Amniotic stem cell (primary cell): ENCODE measurements around the gene KLHL25.
"Not testable (repeated sequence)": the region's sequence is repeated elsewhere in the genome, so short reads cannot be mapped to it uniquely, and the experiment has no call there.

Experiments
- DNase-seq: peaks from one replicate; lab custom pipeline; 2025; lab: John Stamatoyannopoulos, UW

KLHL25 gene

DNA sequence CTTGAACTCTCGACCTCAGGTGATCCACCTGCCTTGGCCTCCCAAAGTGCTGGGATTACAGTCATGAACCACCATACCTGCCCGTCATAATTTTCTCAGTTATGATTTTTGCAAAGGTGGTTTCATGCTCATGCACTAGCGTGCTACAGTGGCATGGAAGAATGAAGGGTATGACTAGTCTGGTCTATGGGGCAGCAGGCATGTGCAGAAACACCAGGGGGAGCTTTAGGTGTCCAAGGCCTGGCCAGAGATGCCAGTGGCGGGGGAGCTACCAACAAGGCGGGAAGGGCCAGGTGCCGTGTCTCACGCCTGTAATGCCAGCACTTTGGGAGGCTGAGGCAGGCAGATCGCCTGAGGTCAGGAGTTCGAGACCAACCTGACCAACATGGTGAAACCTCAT, 7.9 kb upstream of the KLHL25 start:
- DNase-seq: not testable (repeated sequence)

DNA sequence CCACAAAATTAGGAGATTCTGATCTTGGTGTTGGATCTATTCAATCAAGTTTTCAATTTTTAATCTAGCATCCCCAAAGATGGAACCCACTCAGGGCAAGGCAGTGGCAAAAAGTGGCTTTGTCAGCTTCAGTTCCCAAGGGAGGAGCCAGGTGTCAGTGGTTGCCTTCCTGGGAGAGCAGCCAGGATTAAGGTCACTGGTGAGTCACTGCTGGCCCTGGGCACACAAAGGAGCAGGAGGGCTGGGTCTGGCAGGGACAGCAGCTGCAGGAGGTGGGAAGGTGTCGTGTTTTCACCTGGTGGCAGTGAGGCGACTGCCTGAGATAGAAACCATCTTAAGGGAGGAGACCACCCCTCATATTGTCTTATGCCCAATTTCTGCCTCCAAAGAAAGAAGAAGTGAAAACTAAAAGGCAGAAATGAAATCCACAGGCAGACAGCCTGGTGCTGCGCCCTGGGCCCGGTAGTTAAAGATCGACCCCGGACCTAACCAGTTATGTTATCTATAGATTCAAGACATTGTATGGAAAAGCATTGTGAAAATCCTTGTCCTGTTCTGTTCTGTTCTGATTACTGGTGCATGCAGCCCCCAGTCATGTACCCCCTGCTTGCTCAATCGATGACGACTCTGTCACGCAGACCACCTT, 5.9 kb upstream of the KLHL25 start:
- no peak for DNase-seq

DNA sequence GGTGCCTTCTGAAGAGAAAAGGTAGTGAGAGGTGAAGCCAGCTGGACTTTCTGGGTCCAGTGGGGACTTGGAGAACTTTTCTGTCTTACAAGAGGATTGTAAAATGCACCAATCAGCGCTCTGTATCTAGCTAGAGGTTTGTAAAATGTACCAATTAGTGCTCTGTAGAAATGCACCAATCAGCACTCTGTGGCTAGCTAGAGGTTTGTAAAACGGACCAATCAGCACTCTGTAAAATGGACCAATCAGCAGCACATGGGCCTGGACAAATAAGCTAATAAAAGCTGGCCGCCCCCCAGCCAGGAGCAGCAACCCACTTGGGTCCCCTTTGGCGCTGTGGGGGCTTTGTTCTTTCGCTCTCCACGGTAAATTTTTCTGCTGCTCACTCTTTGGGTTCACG, 1.6 kb upstream of the KLHL25 start:
- DNase-seq: not testable (repeated sequence)

DNA sequence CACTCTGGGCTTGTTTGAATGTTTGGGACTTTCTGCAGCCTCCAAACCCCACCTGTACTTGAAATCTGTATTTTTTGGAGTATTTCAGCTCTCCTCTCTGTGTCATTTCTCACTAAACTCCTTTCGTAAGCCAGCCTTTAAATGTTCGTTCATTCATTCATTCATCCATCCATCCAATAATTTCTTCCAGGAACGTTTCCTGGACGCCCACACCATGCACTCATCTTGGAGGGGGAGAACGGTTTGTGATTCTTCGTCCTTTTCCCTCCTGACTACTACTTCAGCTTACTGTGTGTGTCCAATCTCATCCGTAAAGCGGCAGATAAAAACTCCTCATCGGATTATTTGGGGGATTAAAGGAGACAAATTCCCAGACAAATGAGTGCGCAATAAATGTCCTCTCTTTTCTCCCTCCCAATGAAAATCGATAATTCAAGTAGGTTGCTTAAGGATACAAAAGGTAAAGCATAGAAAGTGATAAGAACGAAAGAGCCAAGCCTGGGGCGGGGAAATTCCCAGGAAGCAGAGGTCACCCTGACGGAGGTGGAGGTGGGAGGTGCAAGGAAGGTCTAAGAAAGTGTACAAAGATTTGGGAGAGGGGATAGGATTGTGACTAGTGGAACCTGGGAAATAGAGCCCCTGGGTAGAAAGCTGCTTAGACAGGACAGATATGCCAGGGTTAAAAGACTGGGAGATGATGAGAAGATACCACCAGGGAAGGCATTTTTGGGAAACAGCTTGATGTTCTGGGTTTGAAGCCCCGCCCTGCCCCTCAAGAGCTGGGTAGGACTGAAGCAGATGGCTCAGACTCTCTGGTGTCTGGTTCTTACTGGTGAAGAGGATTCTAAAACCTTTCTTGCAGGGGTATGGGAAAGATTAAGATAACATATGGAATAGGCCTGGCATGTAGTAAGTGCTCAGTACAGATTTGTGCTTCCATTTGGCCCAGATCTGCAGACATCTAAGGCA, 896 bp upstream of the KLHL25 start:
- no peak for DNase-seq

DNA sequence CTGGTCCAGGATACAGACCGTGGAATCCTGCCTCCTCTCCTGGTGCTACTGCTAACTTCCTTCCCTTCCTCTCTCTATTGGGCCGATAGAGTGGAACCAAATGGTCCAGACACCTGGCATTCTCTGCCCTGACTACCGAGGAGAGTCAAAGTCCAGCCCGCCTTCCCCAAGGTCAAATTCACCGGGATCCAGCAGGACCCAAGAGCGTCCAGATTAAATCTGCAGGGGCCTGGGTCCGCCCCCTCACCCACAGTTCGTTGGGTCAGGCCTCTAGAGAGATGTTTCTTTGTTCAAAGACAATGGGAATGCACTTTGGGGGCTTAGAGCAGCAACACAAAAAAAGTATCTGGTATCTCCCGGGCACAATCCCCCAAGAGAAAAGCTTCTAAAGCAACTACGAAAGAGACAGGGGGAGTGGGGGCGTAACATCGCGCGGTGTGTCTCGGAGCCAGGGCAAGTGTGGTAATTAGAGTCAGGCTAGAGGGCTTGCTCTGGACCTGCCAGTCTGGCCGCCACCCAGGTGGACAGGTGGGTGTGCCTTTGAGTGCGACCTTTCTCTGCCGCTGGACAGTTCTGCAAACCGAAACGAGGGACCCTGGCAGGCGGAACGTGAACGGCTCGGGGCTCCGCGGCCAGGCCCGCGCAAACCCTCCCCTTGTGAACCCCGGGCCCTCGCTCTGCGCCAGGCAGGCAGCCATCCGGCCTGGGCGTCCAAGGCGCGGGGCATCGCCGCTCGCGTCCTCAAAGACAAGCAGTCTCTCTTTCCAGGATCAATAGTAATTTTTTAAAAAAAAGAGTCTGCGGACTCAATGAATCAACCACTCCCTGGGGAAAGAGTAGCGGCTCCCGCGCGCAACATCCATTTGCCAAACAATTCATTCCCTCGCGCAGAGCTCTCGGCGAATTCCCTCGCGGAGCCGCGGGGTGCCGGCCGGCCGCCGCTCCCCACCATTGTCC, 806 bp downstream of the KLHL25 start:
- DNase-seq: no peak

DNA sequence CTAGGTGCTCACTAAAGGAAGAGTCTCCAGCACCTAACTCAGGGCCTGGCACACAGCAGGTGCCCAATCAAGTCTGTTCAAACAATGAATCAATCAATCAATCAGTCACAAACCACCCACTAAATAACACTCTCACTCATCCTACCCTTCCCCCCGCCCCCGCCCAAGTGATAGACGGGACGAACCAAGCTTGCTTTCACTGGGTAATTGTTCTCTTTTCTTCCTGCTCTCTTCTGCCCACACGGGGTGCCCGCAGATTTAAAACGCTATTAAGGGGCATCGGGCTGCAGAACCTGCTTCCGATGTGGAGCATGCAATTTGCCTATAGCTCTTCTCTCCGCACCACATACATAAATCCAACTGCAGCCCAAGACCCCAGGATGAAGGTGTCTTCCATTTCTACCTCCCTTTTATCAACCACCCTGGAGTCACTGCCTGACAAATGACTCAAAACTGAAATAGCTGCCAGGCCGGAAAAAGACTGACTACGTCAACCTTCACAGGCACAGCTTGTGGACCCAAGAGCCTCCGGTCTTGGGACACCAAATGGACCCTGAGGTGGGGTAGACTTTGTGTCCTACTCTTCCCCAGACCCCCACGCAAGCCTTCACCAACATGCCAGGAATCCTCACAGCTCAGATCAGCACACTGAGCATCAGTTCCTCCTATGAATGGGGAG, 1.7 kb downstream of the KLHL25 start:
- no peak for DNase-seq

DNA sequence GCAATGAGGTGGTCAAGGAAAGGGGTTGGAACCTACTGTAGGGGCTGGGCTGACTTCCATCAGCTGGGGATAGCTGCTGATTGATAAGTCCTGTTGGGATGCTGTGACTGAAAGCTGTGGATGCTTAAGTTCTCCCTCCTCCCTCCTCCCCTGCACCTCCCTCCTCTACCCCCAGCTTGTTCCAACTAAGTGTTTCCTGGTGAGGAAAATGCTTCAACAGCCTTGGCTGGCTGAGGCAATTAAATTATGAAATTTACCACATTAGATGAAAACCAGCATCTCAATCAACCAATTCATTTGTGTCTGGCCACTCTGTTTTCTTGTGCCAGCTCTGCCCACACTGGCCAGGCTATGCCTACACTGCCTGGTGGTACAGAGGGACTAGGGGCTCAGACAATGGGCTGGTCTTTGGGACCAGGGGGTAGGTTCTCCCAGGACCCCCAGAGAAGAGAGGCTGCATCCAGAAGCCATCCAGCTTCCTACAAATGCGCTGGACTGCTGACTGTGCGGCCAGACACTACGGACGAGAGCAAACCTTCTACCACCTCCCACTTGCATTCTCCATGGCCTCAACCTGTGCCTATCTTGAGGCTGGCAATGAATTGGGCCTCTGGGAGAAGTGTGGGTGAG, 2.5 kb downstream of the KLHL25 start:
- no peak for DNase-seq

DNA sequence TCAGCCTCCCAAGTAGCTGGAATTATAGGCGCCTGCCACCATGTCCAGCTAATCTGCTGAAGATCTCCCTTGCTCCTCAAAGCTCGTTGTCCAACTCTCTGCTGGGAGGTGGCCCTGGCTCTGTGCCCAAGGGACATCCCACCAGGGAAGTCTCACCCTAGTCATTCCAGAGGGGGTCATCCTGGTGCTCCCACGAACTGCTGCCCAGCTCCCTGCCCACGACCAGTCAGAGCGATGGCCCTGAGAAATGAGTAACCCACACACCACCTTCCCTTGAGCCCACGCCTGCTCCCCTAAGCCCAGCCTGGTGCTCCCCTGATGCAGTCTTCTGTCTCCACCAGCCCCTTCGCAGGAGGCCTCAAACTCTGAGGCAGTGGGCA, 5.2 kb downstream of the KLHL25 start:
- DNase-seq: no peak

DNA sequence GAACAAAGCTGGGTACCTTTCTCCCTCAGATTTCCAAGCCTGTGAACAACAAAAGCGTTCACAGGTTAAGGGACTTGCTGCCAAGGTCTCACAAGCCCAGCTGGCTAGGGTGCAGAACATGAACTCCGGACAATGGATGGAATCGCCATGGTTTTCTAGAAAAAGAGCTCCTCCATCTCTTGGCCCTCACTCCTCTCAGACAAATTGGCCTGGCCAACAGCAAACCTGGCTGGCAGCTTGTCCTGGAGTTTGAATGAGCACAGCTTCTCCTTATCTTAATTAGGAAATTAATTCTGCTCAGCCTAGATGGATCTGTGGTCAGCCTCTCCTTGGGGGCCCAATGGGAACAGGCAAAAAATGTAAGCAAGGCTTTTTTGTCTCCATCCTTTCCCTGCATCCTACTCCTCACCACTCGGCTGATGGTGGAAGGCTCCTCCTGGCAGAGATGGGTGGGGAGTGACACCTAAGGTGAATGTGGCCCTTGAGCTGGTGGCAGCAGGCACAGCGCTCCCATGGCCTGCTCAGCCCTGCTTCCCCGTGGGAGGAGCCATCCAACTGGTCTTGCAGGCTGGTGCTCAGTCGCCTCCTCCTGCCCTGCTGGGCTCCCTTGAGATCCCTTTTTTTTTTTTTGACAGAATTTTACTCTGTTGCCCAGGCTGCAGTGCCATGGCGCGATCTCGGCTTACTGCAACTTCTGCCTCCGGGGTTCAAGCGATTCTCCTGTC, 5.8 kb downstream of the KLHL25 start:
- no peak for DNase-seq

DNA sequence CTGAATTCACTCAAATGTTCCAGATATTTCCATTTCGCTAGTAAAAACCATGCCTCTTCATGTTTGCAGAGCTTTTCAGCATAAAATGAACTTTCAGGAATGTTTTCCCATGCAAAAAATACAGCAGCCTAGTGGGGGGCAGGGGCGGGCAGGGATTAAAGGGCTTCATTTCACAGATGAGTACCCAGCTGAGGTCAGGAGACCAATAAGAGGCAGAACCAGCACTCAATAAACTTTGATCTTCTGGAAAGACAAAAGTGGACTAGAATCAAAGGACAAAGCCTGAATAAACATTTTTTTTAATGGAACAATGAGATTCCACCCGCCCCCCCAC, 8.0 kb downstream of the KLHL25 start:
- DNase-seq: no peak

DNA sequence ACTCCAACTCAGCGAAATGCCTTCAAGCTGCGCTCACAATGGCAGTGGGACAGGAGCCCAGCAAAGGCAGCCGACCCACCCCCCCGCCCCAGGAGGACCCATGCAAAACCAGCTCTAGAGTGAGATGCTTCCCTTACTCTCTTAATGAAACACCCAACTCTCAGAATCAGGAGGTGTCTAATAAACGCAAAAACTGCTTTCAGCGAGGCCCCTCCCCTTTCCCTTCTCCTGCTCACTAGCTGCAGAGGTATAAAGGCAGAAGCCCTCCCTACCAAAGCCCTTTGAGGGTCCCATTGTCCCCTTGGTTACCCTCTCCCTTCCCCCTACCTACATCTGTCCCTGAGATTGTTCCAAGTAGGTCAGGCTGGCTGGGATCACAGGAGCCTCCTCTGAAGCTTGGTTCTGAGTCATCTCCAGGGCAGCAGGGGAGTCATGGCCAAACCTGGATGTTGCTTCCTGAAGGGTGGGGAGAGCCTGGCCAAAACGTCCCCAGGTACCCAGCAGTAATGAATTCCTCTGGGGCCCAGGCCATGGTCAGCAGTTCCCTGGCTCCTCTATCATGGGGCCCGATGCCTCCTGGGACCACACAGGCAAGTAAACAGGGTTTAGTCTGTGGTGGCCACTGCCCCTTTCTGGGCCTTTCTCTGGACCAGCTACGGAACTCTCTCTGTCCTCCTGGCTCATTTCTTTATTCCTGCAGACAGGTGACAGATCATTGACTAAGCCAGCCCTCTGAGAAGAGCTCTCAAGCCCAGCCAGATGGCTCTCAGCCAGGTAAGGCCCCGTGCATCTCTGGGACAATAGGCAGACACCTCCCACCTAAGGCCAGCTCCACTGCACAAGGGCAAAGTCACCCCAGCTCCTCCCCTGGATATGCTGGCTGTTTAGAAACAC, 8.6 kb downstream of the KLHL25 start:
- DNase-seq: no peak

DNA sequence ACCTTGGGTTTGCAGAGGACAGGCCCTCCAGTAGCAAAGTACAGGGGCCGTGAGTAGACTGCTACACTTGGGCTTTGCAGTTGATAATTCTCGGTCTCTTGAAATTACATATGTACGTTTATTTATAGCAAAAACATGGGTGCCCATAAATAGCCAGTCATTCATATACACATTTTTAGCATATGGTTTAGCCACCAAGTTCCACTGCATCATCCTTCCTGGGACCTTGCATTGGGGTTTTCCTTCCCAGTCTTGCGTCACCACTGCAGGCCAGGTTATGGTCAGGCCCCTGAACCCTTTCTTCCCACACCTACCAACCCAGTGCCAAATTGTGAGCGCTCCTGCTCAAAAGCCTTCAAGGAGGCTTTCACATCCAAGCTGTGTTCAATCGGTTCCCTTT, 12.7 kb downstream of the KLHL25 start:
- no peak for DNase-seq

DNA sequence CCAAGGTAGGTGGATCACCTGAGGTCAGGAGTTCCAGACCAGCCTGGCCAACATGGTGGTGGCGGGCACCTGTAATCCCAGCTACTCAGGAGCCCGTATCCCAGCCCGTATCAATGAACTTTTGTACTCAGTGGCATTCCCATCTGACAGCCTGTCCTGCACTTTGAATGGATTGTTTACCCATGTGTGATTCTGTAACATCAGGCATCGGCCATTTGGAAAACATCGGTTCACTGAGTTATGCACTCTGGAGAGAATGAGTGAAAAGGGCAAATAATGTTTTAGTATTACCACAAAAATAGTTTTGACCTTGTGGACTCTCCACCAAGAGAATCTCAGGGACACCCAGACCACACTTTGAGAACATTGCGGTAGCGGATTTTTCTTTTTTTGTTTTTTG, 13.6 kb downstream of the KLHL25 start:
- no peak for DNase-seq

DNA sequence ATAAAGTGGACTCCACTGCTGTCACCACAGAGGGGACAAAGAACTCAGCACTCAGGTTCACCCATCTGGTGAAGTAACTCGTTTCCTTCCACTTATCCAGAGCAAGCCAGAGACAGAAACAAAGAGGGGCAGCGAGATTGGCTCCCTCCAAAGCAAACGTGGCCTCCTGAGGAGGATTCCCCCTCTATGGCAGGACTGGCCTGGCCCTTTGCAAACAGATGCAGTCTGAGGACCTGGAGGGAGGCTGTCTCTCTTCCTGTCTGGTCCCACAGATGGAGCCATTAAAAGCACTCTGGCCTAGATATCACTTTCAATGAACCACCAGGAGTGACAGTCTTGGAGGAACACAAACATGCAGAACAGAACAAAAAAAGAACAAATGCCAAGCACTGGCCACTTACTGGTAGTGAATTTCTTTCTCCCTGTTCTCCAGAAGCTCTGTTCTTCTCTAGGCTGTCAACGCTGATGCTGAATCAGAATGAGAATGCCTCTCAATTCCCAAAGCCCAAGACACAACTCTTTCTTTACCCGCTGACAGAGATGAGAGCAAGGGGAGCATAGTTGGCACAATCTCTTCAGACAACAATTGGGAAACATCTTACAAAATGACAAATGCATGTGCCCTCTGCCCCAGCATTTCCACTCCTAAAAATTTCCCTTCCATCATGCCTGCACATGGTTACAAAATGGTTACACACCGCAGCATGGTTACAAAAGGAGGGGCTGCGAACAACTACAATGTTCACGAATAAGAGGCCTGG, 14.3 kb downstream of the KLHL25 start:
- DNase-seq: no peak

DNA sequence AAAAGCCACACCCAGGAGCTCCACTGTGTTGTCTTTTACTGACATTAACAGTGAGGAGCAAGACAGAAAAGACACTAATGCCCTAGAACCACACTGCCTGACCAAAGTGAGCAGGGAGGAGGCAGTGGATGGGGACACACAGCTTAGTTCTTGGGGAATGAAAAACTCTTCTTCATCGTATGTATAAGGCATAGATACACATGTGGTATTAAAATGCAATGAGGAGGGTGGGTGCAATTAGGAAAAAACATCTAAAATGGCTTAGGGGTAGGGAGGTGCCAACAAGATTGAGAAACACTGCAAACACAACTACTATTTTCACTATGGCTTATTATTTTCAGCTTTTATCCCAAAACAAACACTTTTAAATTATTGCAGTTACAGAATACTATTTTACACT, 15.5 kb downstream of the KLHL25 start:
- DNase-seq: no peak

DNA sequence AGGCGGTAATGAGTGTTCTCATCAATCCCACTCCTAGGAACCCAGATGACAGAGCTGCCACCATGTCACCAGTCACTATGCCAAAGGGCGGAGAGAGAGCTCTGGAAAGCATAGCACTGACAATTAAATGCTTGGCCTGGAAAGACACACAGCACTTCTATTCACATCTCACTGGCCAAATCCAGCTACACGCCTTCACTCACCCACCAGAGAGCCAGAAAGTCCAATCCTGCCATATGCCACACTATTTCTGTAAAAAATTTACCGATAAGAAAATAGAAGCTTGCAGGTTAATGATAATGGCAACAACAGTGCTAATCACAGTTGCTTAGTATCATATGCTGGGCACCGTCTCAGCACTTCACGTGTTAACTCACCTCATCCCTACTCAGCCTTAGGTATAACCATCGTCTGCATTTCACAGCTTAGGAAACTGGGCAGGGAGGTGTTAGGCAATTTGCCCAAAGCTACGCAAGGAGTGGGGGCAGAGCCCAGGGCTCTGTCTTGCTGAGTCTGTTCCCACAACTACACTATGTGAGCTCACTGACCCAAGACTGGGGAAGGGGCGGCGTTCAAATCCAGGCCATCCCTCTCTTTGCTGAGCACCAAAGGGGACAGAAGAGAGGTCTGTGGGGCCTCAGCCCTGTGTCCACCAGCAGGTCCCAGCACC, 16.5 kb downstream of the KLHL25 start:
- DNase-seq: no peak

DNA sequence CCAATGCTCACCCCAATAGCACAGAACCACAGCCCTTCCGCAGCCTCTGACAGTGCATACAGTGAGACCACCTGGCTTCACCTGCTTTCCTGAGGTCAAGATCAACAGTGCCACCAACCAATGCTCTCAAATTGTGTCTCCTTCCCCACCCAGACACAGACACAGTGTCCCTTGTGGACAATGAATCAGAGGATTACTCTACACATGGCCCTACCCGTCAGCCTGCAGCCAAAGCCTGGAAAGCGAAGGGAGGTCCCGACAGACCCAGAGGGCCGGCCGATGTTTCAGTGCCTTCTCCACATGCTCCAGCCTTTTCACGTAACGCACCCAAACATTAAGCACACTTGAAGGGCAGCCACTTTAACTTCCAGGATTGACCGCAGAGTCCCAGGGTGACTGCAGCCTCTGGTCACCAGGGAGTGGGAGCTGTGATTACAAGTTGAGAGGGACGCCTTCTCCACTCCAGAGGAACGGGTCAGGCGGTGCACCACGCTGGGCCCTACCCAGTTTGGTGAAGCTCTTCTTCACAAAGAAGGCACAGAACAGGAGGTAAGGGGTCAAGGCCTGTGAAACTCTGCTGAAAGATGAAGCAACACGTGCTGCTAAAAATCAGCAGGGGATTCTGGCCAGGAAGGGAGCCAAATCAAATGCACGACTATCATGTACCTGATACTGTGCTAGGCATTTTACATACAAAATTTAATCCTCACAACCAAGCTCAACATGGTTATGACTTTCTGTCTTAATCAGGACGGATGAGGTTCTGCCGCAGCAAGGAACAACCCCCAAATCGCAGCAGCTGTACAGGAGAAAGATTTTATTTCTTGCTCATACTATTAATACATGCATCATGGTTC, 17.2 kb downstream of the KLHL25 start:
- DNase-seq: no peak
